ENCODE results near the gene ASMTL.
"Not testable (repeated sequence)": the region's sequence is repeated elsewhere in the genome, so short reads cannot be mapped to it uniquely, and the experiment has no call there.

ASMTL gene

GRCh38 chrX:1386338-1387127, 66.2 kb downstream of the ASMTL start:
- no peak for DNase-seq

GRCh38 chrX:1385253-1386223, 67.2 kb downstream of the ASMTL start:
- no peak for DNase-seq

- DNase-seq: no peak
Observed at GRCh38 chrX:1384658-1385252, 68.0 kb downstream of the ASMTL start.

- DNase-seq: no peak
Observed at GRCh38 chrX:1380672-1381233, 72.0 kb downstream of the ASMTL start.

GRCh38 chrX:1378306-1378759, 74.4 kb downstream of the ASMTL start:
- no peak for DNase-seq

- no peak for DNase-seq
Observed at GRCh38 chrX:1368385-1368698, 84.4 kb downstream of the ASMTL start.

- DNase-seq: not testable (repeated sequence)
Observed at GRCh38 chrX:1366363-1366762, 86.3 kb downstream of the ASMTL start.

- DNase-seq: no peak
Observed at GRCh38 chrX:1361910-1362309, 90.8 kb downstream of the ASMTL start.

- DNase-seq: no peak
Observed at GRCh38 chrX:1361275-1361674, 91.4 kb downstream of the ASMTL start.

- DNase-seq: no peak
Observed at GRCh38 chrX:1360171-1360570, 92.5 kb downstream of the ASMTL start.

- DNase-seq: no peak
Observed at GRCh38 chrX:1359477-1359873, 93.2 kb downstream of the ASMTL start.

GRCh38 chrX:1358793-1359476, 93.8 kb downstream of the ASMTL start:
- DNase-seq: no peak

GRCh38 chrX:1357993-1358392, 94.7 kb downstream of the ASMTL start:
- no peak for DNase-seq

- no peak for DNase-seq
Observed at GRCh38 chrX:1355131-1356046, 97.3 kb downstream of the ASMTL start.

GRCh38 chrX:1354036-1355019, 98.4 kb downstream of the ASMTL start:
- no peak for DNase-seq
